Peyer's patch (tissue), 4 donors: ENCODE results near the gene TNIK.
"Not testable (repeated sequence)": the region's sequence is repeated elsewhere in the genome, so short reads cannot be mapped to it uniquely, and the experiment has no call there.

Source experiments
- CTCF ChIP-seq, 6 experiments: fragments of 450-650 bp in 4 of 6; fragments of 200-600 bp in 2 of 6; sonication (generic) in 1 of 6; IDR thresholded peaks; one replicate each; pipeline ENCODE4 v1.5.1; 2017 to 2019; ENCODE audit warnings: antibody characterized with exemption in 6 of 6, mild to moderate bottlenecking in 3 of 6, moderate library complexity in 1 of 6
- POLR2A ChIP-seq, 2 donors: fragments of 450-650 bp; IDR thresholded peaks; one replicate each; pipeline ENCODE4 v1.5.1; 2017; ENCODE audit warnings: antibody characterized with exemption in 2 of 2, mild to moderate bottlenecking in 2 of 2, moderate library complexity in 2 of 2

- not testable (repeated sequence) for TF ChIP-seq CTCF, POLR2A (IDR thresholded peaks at IDR 0.05)
Measured at GRCh38 chr3:171241655-171242054, 218.6 kb downstream of the TNIK start.
